Breast epithelium (tissue), 4 donors: Measurements from ENCODE around the gene ILDR1. TPM values are rescaled to one million over a fixed set of nuclear protein-coding genes. Genes with fewer than 3 reads are reported as not detected.

Source experiments
- DNase-seq, 2 donors: peaks; one replicate each; pipeline ENCODE4 v3.0.0-alpha.2; 2019; ENCODE audit warnings: low spot score in 2 of 2
- H3K27ac ChIP-seq, 2 donors: fragments of 200-600 bp; sonication (generic) in 1 of 2; one replicate each; pipeline ENCODE4 v1.5.1; 2016 to 2019; ENCODE audit warnings: mild to moderate bottlenecking in 1 of 2
- H3K27me3 ChIP-seq, 2 donors: fragments of 200-600 bp; sonication (generic) in 1 of 2; one replicate each; pipeline versions ENCODE4 v1.5.1 to v1.6.0; 2017 to 2019; ENCODE audit warnings: control low read depth in 1 of 2, mild to moderate bottlenecking in 1 of 2
- H3K36me3 ChIP-seq: fragments of 200-600 bp; one replicate; pipeline ENCODE4 v1.5.1; 2019
- H3K4me1 ChIP-seq, 2 donors: fragments of 200-600 bp; sonication (generic); one replicate each; pipeline ENCODE4 v1.5.1; 2016 to 2019; ENCODE audit warnings: control low read depth in 1 of 2
- H3K4me3 ChIP-seq, 3 donors: fragments of 200-600 bp; sonication (generic); 1 replicate in 2 of 3; 2 replicates in 1 of 3; pipeline ENCODE4 v1.5.1; 2016 to 2019; ENCODE audit warnings: mild to moderate bottlenecking in 3 of 3, moderate library complexity in 2 of 3
- H3K9me3 ChIP-seq, 2 donors: fragments of 200-600 bp; sonication (generic) in 1 of 2; one replicate each; pipeline ENCODE4 v1.5.1; 2016 to 2019; ENCODE audit warnings: control low read depth in 1 of 2
- POLR2A ChIP-seq: fragments of 450-650 bp; IDR thresholded peaks from one replicate; pipeline ENCODE4 v1.6.1; 2016; ENCODE audit warnings: antibody characterized with exemption, mild to moderate bottlenecking, moderate library complexity
- POLR2AphosphoS5 ChIP-seq, 3 donors: sonication (generic); formaldehyde crosslinking; IDR thresholded peaks; one replicate each; pipeline ENCODE4 v1.6.1; 2017; ENCODE audit warnings: antibody characterized with exemption in 3 of 3
- intact Hi-C: fragments of 100-400 bp; cut with DNase I; formaldehyde crosslinking; loops from one replicate; pipeline ENCODE4 v1.15.1; 2023; ENCODE audit warnings: low total_unique reads
- total RNA-seq, 3 donors: library from RNA; depleted of rRNA; stranded (reverse); fragments of >200 nt; gene quantifications; one replicate each; pipeline ENCODE4 v1.1.0, GENCODE V29; 2016
- TF ChIP-seq, protein P1 (sequence below), 3 donors: fragments of 450-650 bp; IDR thresholded peaks; one replicate each; pipeline ENCODE4 v1.5.1; 2016 to 2017; ENCODE audit warnings: antibody characterized with exemption in 3 of 3, mild to moderate bottlenecking in 3 of 3, moderate library complexity in 3 of 3

The ILDR1 gene
- total RNA-seq, 3 donors from 2014 or later: 3.3 to 5.9 TPM; not detected in 1

DNA sequence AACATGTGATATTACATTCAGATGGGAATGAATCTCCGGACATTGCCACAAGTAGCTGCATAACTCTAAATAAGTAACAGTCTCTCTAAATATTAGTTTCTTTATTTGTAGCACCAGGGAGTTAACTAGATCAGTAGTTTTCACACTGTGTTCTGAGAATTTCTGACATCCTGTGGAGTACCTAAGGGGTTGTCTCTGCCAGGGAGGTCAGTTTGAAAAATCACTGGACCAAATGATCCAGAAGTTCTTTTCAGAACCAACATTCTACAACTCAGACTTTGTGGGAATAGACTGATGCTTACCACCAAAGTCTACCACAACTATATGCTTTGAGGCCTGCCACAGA, 9.0 kb upstream of the ILDR1 start:
- H3K27me3 ChIP-seq: no peaks in the 10 kb centered on the region
- TF ChIP-seq POLR2AphosphoS5 (IDR thresholded peaks at IDR 0.05): no peak
- TF ChIP-seq POLR2A: no peak
- TF ChIP-seq, protein P1, sequence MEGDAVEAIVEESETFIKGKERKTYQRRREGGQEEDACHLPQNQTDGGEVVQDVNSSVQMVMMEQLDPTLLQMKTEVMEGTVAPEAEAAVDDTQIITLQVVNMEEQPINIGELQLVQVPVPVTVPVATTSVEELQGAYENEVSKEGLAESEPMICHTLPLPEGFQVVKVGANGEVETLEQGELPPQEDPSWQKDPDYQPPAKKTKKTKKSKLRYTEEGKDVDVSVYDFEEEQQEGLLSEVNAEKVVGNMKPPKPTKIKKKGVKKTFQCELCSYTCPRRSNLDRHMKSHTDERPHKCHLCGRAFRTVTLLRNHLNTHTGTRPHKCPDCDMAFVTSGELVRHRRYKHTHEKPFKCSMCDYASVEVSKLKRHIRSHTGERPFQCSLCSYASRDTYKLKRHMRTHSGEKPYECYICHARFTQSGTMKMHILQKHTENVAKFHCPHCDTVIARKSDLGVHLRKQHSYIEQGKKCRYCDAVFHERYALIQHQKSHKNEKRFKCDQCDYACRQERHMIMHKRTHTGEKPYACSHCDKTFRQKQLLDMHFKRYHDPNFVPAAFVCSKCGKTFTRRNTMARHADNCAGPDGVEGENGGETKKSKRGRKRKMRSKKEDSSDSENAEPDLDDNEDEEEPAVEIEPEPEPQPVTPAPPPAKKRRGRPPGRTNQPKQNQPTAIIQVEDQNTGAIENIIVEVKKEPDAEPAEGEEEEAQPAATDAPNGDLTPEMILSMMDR (IDR thresholded peaks at IDR 0.05): no peak
- H3K4me1 ChIP-seq: no peaks in the 10 kb centered on the region
- DNase-seq: no peak
- H3K27ac ChIP-seq: no peak overlapping the region
- H3K9me3 ChIP-seq: no peaks in the 10 kb centered on the region
- intact Hi-C loops: no loop called here
- H3K36me3 ChIP-seq: no peaks in the 10 kb centered on the region
- no peak overlapping the region for H3K4me3 ChIP-seq

DNA sequence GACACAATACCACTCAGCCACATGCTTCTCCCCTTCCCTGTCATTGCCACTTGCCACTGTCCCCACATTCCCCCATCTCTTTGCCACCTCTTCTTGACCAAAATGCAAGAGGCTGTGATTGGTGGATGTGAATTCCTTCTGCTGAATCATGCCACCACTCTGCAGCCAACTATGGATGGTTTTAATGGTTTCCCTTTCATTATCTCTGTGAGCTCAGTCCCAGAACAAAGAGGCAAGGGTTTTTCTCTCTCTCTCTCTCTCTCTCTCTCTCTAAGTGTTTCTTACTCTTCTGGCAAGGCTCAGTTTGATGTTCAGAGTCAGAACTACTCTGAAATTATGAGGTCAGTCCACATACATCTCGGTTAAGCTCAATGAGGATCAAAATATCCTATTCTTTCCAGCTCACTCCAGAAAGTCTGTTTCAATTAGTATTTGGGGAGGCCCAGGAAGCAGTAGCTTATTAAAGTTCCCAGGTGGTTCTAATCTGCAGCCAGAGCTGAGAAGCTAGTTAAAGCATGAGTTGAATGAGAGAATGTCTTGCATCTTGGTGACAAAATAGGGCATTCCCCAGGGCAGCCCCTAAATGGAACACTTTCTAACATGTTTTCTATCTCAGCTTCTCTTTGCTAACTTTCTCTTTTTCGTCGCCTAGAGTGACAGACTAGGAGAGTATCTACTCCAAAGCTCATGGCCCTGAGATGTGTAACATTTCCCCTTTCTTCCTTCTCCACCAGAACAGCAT, 8.5 kb upstream of the ILDR1 start:
- Histone ChIP-seq H3K36me3 (no peaks in the 10 kb centered on the region), H3K27ac (no peak overlapping the region), H3K4me3 (no peak overlapping the region), H3K4me1 (no peaks in the 10 kb centered on the region), H3K9me3 (no peaks in the 10 kb centered on the region), H3K27me3 (no peaks in the 10 kb centered on the region)
- TF ChIP-seq, protein P1 (IDR thresholded peaks at IDR 0.05): no peak
- no peak for TF ChIP-seq POLR2AphosphoS5 (IDR thresholded peaks at IDR 0.05)
- TF ChIP-seq POLR2A: no peak
- intact Hi-C loops: no loop called here
- no peak for DNase-seq

DNA sequence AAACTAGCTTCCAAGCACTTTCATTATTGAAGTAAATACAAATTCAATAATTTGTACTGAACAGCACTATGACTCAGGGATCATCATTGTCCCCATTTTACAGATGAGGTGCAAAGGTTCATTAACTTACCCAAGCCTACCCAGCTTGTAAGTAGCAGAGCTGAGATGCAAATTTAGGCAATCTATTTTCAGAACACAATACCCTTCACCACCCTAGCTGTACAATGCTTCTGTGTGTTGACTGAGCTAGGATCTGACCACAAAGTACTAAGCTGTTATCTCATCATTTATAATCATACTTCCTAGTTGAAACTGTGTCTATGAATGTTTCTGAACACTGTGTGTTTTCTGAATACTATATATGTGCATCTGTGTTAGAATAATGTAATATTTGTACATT, 3.2 kb upstream of the ILDR1 start:
- H3K9me3 ChIP-seq: no peaks in the 10 kb centered on the region
- H3K4me3 ChIP-seq: no peak overlapping the region
- H3K4me1 ChIP-seq: no peaks in the 10 kb centered on the region
- H3K27ac ChIP-seq: no peak overlapping the region
- intact Hi-C loops: no loop called here
- H3K36me3 ChIP-seq: no peaks in the 10 kb centered on the region
- TF ChIP-seq POLR2A (no peak), POLR2AphosphoS5 (IDR thresholded peaks at IDR 0.05) (no peak)
- TF ChIP-seq, protein P1 (IDR thresholded peaks at IDR 0.05): no peak
- no peaks in the 10 kb centered on the region for H3K27me3 ChIP-seq
- no peak for DNase-seq

DNA sequence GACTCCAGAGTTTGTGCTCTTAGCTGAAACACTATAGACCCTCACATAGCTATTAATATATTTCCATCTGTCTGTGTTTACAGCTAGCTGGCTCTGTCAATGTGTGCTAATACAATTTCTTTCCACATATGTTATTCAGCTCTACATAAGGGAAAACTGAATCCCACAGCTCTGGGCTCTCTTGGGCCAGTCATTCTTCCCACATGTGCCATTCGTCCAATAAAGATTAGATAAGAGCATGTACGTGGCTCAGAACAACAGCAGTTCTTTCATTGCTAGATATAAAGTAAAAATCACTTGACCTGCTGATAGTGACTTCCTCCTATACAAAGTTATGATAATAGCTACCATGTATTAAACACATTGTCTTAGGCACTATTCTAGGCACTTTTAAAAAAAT, 2.8 kb upstream of the ILDR1 start:
- DNase-seq: no peak
- no peaks in the 10 kb centered on the region for H3K4me1 ChIP-seq
- H3K27ac ChIP-seq: no peak overlapping the region
- H3K9me3 ChIP-seq: no peaks in the 10 kb centered on the region
- TF ChIP-seq POLR2A (no peak), POLR2AphosphoS5 (IDR thresholded peaks at IDR 0.05) (no peak)
- TF ChIP-seq, protein P1 (IDR thresholded peaks at IDR 0.05): no peak
- H3K36me3 ChIP-seq: no peaks in the 10 kb centered on the region
- H3K4me3 ChIP-seq: no peak overlapping the region
- intact Hi-C loops: no loop called here
- no peaks in the 10 kb centered on the region for H3K27me3 ChIP-seq

DNA sequence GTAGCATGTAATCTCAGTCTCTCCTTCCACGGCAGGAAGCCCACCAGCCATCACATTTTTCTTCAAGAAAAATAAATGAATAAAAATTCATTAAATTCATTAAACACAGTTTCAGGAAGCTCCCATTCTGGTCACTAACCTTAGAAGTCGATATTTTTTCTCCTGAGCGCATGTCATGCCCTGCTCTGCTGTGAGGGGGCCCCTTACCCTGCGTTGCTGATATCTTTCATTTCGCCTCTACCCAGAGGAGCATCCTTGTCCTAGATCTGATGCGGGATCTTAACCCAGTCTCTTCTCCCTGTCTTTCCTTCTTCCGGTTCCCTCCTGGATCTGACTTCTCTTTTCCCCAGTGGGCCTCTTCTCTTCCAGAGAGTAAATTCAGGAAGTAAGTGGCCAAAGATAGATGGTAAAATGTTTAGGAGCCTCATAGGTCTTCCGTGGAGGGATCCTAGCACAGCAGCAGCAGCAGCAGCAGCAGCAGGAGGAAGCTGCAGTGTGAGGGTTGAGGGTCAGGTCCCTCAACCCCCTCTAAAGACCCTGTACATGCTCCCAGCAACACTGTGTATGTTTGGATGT, 1.4 kb upstream of the ILDR1 start:
- Histone ChIP-seq H3K27me3 (no peaks in the 10 kb centered on the region), H3K36me3 (no peaks in the 10 kb centered on the region), H3K4me3 (no peak overlapping the region), H3K9me3 (no peaks in the 10 kb centered on the region), H3K4me1 (no peaks in the 10 kb centered on the region), H3K27ac (no peak overlapping the region)
- DNase-seq: no peak
- no peak for TF ChIP-seq POLR2AphosphoS5 (IDR thresholded peaks at IDR 0.05)
- TF ChIP-seq POLR2A: no peak
- TF ChIP-seq, protein P1 (IDR thresholded peaks at IDR 0.05): no peak
- intact Hi-C loops: no loop called here
